Measurements from ENCODE around the gene EPHX1. TPM values are rescaled to one million over a fixed set of nuclear protein-coding genes. Genes with fewer than 3 reads are reported as not detected.
"Not testable (repeated sequence)": the region's sequence is repeated elsewhere in the genome, so short reads cannot be mapped to it uniquely, and the experiment has no call there.

Gene EPHX1
- total and polyA plus RNA-seq, 10 of the 15 experiments (the other 5 are each of a cell fraction or from before 2014, with no cell fraction given), result 0.33 to 2.9 (median 0.78) TPM; not detected in 2

GRCh38 chr1:225836296-225836695 is 26.4 kb downstream of the EPHX1 start:
- H3K9ac ChIP-seq (ENCODE audit: control insufficient read depth, insufficient read depth, low read length); H3K4me3 ChIP-seq; RAD21 ChIA-PET (ENCODE audit: unreplicated experiment); FAIRE-seq; intact Hi-C loops (cut with micrococcal nuclease; ENCODE audit: unreplicated experiment); H3K27ac ChIP-seq (ENCODE audit: control insufficient read depth, insufficient read depth); BruUV-seq (replicated peaks); POLR2A ChIA-PET; H3K9me3 ChIP-seq (replicated peaks; ENCODE audit: control insufficient read depth, insufficient read depth, low read length); H3K4me2 ChIP-seq (ENCODE audit: control insufficient read depth, insufficient read depth); H3K36me3 ChIP-seq (ENCODE audit: control insufficient read depth in 2 of 2, insufficient read depth in 2 of 2, low read length in 1 of 2); ATAC-seq; in situ Hi-C loops (cut with MboI); H4K20me1 ChIP-seq (ENCODE audit: control insufficient read depth, insufficient read depth); DNase-seq (ENCODE audit: low read depth, low spot score); H3K27me3 ChIP-seq (replicated peaks in 1 of 2; ENCODE audit: control insufficient read depth in 2 of 2, insufficient read depth in 2 of 2, low read length in 1 of 2); SMC1A ChIA-PET (ENCODE audit: uncharacterized antibody, unreplicated experiment); CTCF ChIA-PET; H3K4me1 ChIP-seq (ENCODE audit: control insufficient read depth, insufficient read depth, low read length); H2AFZ ChIP-seq (ENCODE audit: control insufficient read depth, low read depth, low read length); H3K79me2 ChIP-seq (ENCODE audit: control insufficient read depth, insufficient read depth, low read length): not testable (repeated sequence)
- 87% methylated on average over 4 of the region's 4 CpGs for WGBS (ENCODE audit: insufficient coverage, insufficient replicate concordance, low lambda C conversion rate, missing lambda C conversion rate)

DNA sequence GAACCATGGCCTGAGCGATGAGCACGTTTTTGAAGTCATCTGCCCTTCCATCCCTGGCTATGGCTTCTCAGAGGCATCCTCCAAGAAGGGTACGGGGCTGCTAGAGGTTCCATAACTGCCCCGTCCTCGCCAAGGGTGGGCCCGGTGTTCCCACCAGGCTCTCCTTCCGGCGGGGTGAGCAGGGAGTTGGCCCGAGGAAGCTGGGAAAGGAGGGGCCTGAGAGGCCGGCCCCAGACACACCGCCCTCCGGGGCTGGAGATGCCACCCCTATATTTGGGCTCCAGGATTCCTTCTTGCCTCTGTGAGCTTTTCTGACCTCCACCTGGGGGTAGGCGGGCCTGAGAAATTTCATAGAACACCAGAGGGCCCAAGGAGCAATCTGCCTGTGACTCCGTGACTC is 28.9 kb downstream of the EPHX1 start:
- 68% methylated on average over 14 of the region's 14 CpGs for WGBS (ENCODE audit: insufficient coverage, insufficient replicate concordance, low lambda C conversion rate, missing lambda C conversion rate)
- no peak overlapping the region for H3K27ac ChIP-seq (ENCODE audit: control insufficient read depth, insufficient read depth)
- H3K4me1 ChIP-seq (ENCODE audit: control insufficient read depth, insufficient read depth, low read length), result no peaks in the 10 kb centered on the region
- intact Hi-C loops (cut with micrococcal nuclease; ENCODE audit: unreplicated experiment) (no loop called here), in situ Hi-C loops (cut with MboI) (no loop called here)
- no peaks in the 10 kb centered on the region for H3K9me3 ChIP-seq (replicated peaks; ENCODE audit: control insufficient read depth, insufficient read depth, low read length)
- FAIRE-seq, result no peak
- ChIA-PET POLR2A (interaction anchor here (0.6 kb wide), 1 partner anchor 148 kb away, joined by 3 read pairs; no protein-coding TSS in a partner anchor), RAD21 (ENCODE audit: unreplicated experiment) (no interaction called here), SMC1A (ENCODE audit: uncharacterized antibody, unreplicated experiment) (no interaction called here), CTCF (interaction anchor here (1.1 kb wide), 1 partner anchor 60 kb away, joined by 3 read pairs; no protein-coding TSS in a partner anchor)
- no peak overlapping the region for H3K4me3 ChIP-seq
- H3K4me2 ChIP-seq (ENCODE audit: control insufficient read depth, insufficient read depth), result no peak overlapping the region
- no peak overlapping the region for H2AFZ ChIP-seq (ENCODE audit: control insufficient read depth, low read depth, low read length)
- H3K9ac ChIP-seq (ENCODE audit: control insufficient read depth, insufficient read depth, low read length), result no peak overlapping the region
- no peak for DNase-seq (ENCODE audit: low read depth, low spot score)
- no peak for TF ChIP-seq RELA (IDR thresholded peaks at IDR 0.05; ENCODE audit: borderline replicate concordance, partially characterized antibody)
- TF ChIP-seq BACH1 (IDR thresholded peaks at IDR 0.05; ENCODE audit: borderline replicate concordance), result no peak
- TF ChIP-seq MEF2B (IDR thresholded peaks at IDR 0.05; ENCODE audit: partially characterized antibody, poor library complexity, severe bottlenecking), result no peak
- TF ChIP-seq STAT3 (IDR thresholded peaks at IDR 0.05; ENCODE audit: low read depth, low read length), result no peak
- no peak for TF ChIP-seq TCF3 (IDR thresholded peaks at IDR 0.05; ENCODE audit: borderline replicate concordance, insufficient read depth, low read depth, low read length)
- no peak for TF ChIP-seq IKZF2 (IDR thresholded peaks at IDR 0.05)
- TF ChIP-seq, protein P1, sequence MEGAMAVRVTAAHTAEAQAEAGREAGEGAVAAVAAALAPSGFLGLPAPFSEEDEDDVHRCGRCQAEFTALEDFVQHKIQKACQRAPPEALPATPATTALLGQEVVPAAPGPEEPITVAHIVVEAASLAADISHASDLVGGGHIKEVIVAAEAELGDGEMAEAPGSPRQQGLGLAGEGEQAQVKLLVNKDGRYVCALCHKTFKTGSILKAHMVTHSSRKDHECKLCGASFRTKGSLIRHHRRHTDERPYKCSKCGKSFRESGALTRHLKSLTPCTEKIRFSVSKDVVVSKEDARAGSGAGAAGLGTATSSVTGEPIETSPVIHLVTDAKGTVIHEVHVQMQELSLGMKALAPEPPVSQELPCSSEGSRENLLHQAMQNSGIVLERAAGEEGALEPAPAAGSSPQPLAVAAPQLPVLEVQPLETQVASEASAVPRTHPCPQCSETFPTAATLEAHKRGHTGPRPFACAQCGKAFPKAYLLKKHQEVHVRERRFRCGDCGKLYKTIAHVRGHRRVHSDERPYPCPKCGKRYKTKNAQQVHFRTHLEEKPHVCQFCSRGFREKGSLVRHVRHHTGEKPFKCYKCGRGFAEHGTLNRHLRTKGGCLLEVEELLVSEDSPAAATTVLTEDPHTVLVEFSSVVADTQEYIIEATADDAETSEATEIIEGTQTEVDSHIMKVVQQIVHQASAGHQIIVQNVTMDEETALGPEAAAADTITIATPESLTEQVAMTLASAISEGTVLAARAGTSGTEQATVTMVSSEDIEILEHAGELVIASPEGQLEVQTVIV (IDR thresholded peaks at IDR 0.05; ENCODE audit: borderline replicate concordance, partially characterized antibody), result no peak
- TF ChIP-seq, protein P2, sequence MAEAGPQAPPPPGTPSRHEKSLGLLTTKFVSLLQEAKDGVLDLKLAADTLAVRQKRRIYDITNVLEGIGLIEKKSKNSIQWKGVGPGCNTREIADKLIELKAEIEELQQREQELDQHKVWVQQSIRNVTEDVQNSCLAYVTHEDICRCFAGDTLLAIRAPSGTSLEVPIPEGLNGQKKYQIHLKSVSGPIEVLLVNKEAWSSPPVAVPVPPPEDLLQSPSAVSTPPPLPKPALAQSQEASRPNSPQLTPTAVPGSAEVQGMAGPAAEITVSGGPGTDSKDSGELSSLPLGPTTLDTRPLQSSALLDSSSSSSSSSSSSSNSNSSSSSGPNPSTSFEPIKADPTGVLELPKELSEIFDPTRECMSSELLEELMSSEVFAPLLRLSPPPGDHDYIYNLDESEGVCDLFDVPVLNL (IDR thresholded peaks at IDR 0.05; ENCODE audit: low read depth, low read length), result no peak
- TF ChIP-seq YBX1 (IDR thresholded peaks at IDR 0.05), result no peak
- TF ChIP-seq TCF12 (IDR thresholded peaks at IDR 0.05; ENCODE audit: low read depth, low read length), result no peak
- TF ChIP-seq, protein P3, sequence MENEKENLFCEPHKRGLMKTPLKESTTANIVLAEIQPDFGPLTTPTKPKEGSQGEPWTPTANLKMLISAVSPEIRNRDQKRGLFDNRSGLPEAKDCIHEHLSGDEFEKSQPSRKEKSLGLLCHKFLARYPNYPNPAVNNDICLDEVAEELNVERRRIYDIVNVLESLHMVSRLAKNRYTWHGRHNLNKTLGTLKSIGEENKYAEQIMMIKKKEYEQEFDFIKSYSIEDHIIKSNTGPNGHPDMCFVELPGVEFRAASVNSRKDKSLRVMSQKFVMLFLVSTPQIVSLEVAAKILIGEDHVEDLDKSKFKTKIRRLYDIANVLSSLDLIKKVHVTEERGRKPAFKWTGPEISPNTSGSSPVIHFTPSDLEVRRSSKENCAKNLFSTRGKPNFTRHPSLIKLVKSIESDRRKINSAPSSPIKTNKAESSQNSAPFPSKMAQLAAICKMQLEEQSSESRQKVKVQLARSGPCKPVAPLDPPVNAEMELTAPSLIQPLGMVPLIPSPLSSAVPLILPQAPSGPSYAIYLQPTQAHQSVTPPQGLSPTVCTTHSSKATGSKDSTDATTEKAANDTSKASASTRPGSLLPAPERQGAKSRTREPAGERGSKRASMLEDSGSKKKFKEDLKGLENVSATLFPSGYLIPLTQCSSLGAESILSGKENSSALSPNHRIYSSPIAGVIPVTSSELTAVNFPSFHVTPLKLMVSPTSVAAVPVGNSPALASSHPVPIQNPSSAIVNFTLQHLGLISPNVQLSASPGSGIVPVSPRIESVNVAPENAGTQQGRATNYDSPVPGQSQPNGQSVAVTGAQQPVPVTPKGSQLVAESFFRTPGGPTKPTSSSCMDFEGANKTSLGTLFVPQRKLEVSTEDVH (IDR thresholded peaks at IDR 0.05; ENCODE audit: low read depth, partially characterized antibody), result no peak
- H3K36me3 ChIP-seq (ENCODE audit: control insufficient read depth in 2 of 2, insufficient read depth in 2 of 2, low read length in 1 of 2), result no peaks in the 10 kb centered on the region
- ATAC-seq, result no peak
- H3K79me2 ChIP-seq (ENCODE audit: control insufficient read depth, insufficient read depth, low read length), result no peaks in the 10 kb centered on the region
- H4K20me1 ChIP-seq (ENCODE audit: control insufficient read depth, insufficient read depth), result no peaks in the 10 kb centered on the region
- no peaks in the 10 kb centered on the region for H3K27me3 ChIP-seq (replicated peaks in 1 of 2; ENCODE audit: control insufficient read depth in 2 of 2, insufficient read depth in 2 of 2, low read length in 1 of 2)
- no TSS peak for BruUV-seq (replicated peaks)
